ENCODE data around the gene CDH16. TPM values are rescaled to one million over a fixed set of nuclear protein-coding genes. Genes with fewer than 3 reads are reported as not detected.
"Not testable (repeated sequence)": the region's sequence is repeated elsewhere in the genome, so short reads cannot be mapped to it uniquely, and the experiment has no call there.

CDH16 gene
- total RNA-seq, 1 experiment from 2014 or later: not detected

DNA sequence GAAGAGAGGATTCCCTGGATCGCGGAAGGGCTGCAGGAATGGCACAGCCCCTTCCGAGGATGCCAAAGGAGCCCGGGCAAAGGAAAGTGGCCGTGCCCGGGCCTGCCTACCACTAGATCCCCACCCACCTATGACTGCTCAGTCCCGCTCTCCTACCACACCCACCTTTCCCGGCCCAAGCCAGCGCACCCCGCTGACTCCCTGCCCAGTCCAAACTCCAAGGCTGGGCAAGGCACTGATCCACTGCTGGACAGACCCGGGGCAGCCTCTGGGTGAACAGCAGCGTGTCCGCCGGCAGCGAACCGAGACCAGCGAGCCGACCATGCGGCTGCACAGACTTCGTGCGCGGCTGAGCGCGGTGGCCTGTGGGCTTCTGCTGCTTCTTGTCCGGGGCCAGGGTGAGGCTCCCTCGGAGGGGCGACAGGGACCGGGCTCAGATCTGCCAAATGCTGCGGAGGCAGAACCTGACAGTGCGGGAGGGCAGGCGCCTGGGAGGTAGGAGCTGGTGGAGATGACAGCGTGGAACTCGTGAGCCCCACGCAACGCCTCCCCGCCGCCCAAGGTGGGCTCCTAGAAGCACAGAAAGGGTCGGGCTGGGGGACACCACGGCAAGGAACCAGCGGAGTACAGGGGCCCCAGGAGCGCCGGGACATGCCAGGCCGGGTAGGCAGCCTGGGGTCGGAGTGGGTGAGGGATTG lies 16.8 kb upstream of the CDH16 start, which contains the start of gene CES2:
TSS of gene CES2 (plus strand) at position 203 of the 698 bp plus-strand sequence. CDS start at position 323, 120 bp downstream.
- DNase-seq: peak; percentile 63

DNA sequence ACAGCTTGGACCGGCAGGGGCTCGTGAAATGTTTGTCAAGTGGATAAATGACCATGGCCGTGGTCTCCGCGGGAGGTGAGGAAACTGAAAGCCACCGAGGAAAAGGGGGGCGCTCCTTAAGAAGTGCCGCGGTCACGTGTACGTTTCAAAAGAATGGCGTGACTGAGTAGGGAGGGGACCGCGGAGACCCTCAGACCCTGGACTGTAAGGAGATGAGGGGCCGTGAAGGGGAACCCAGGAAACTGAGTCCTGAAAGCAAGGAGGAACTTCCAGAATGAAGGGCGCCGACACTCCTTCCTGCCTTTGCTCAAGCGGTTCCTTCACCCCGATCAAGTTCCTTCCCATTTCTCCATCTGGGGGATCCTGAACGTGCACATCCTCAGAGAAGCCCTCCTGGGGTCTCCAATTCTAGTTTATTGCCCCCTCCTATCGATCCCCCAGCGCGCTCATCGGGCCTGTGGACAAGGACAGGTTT lies 16.2 kb upstream of the CDH16 start:
- H3K9me3 Mint-ChIP-seq (ENCODE audit: low read depth, unreplicated experiment); intact Hi-C loops (cut with micrococcal nuclease; ENCODE audit: unreplicated experiment); DNase-seq; CTCF ChIA-PET; H3K27me3 Mint-ChIP-seq (ENCODE audit: unreplicated experiment): not testable (repeated sequence)
- BruUV-seq (replicated peaks): TSS peak; percentile 36
- peaks cover 49% of the 10 kb centered on the region for H3K36me3 Mint-ChIP-seq (ENCODE audit: insufficient read depth, unreplicated experiment)
- H3K4me1 Mint-ChIP-seq (ENCODE audit: low read depth, unreplicated experiment): peaks cover 50% of the 10 kb centered on the region
- H3K4me3 Mint-ChIP-seq (ENCODE audit: low read depth, unreplicated experiment): peak overlapping the region; percentile 92
- peak overlapping the region; percentile 74 for H3K27ac Mint-ChIP-seq (ENCODE audit: unreplicated experiment)

More for the DNA sequence above, 16.8 kb upstream of the CDH16 start, which contains the start of gene CES2:
- no peaks in the 10 kb centered on the region for H3K27me3 Mint-ChIP-seq (ENCODE audit: unreplicated experiment)
- CTCF ChIA-PET: interaction anchor here (1.3 kb wide), 1 partner anchor 17 kb away, joined by 3 read pairs; the partner anchor contains the start of gene CDH16
- no TSS peak for BruUV-seq (replicated peaks)
- peak within 1 kb of the TSS; percentile 74 for H3K27ac Mint-ChIP-seq (ENCODE audit: unreplicated experiment)
- peak within 1 kb of the TSS; percentile 92 for H3K4me3 Mint-ChIP-seq (ENCODE audit: low read depth, unreplicated experiment)
- peaks cover 44% of the 10 kb centered on the region for H3K4me1 Mint-ChIP-seq (ENCODE audit: low read depth, unreplicated experiment)
- TF ChIP-seq, protein P1, sequence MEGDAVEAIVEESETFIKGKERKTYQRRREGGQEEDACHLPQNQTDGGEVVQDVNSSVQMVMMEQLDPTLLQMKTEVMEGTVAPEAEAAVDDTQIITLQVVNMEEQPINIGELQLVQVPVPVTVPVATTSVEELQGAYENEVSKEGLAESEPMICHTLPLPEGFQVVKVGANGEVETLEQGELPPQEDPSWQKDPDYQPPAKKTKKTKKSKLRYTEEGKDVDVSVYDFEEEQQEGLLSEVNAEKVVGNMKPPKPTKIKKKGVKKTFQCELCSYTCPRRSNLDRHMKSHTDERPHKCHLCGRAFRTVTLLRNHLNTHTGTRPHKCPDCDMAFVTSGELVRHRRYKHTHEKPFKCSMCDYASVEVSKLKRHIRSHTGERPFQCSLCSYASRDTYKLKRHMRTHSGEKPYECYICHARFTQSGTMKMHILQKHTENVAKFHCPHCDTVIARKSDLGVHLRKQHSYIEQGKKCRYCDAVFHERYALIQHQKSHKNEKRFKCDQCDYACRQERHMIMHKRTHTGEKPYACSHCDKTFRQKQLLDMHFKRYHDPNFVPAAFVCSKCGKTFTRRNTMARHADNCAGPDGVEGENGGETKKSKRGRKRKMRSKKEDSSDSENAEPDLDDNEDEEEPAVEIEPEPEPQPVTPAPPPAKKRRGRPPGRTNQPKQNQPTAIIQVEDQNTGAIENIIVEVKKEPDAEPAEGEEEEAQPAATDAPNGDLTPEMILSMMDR (IDR thresholded peaks at IDR 0.05; ENCODE audit: unreplicated experiment): no peak
- no peaks in the 10 kb centered on the region for H3K9me3 Mint-ChIP-seq (ENCODE audit: low read depth, unreplicated experiment)
- intact Hi-C loops (cut with micrococcal nuclease; ENCODE audit: unreplicated experiment): no loop called here
- H3K36me3 Mint-ChIP-seq (ENCODE audit: insufficient read depth, unreplicated experiment): peaks cover 45% of the 10 kb centered on the region

DNA sequence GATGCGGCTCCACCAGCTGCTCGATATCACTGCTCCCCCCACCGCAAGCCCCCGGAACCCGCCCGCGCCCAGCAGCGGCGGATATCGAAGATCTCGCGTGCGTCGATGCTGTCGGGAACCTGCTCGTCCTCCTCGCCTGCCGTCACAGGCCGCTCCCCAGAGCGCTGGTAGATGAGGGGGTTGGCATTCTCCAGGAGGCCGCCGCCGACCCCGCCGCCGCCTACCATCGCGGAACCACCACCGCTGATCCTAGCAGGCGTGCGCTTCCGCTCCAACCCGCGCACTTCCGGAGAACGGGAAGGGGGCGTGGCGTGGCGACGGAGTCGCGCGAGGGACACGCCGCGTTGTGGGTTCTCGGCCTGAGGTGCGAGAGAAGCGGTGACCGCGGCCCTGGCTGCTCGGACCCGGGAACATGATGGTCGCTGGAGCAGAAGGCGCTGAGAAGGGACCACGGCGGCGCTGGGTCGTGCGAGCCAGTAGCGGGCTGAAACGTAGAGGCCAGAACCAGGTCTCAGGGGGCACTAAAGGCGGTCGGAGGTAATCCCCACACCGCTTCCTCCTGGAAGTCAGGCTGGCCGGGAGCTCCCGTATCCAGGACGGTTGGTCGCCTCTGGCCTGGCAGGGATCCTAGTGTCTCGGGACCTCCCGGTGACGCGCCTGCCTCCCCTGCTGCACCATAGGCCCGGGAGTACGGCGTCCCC lies 15.6 kb upstream of the CDH16 start, which contains the start of gene CIAO2B:
TSS of gene CIAO2B (minus strand) at position 265 of the 701 bp plus-strand sequence. CDS start at position 227, 38 bp downstream.
- Mint-ChIP-seq H3K27me3 (ENCODE audit: unreplicated experiment) (no peaks in the 10 kb centered on the region), H3K36me3 (ENCODE audit: insufficient read depth, unreplicated experiment) (peaks cover 52% of the 10 kb centered on the region), H3K9me3 (ENCODE audit: low read depth, unreplicated experiment) (no peaks in the 10 kb centered on the region), H3K4me1 (ENCODE audit: low read depth, unreplicated experiment) (peaks cover 54% of the 10 kb centered on the region), H3K27ac (ENCODE audit: unreplicated experiment) (peak within 1 kb of the TSS; percentile 74), H3K4me3 (ENCODE audit: low read depth, unreplicated experiment) (peak within 1 kb of the TSS; percentile 92)
- TF ChIP-seq, protein P1 (IDR thresholded peaks at IDR 0.05; ENCODE audit: unreplicated experiment): no peak
- CTCF ChIA-PET: no interaction called here
- no TSS peak for BruUV-seq (replicated peaks)
- peak; percentile 94 for DNase-seq
- intact Hi-C loops (cut with micrococcal nuclease; ENCODE audit: unreplicated experiment): no loop called here

DNA sequence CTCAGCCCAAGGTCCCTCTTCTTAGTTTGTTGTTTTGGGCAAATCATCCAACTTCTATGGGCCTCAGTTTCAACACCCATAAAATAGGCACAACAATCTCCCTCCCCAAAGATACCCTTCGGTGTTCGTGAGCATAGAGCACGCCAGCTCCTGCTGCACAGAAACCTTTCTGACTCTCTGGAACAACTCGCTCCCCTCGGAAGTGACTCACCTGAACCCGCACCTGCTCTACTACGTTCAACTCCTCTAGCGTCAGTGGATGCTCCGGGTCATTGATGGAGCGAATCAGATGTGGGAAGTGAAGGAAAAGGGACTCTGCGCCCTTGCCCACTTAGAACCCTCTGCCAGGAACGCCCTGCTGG lies 15.1 kb upstream of the CDH16 start:
- Mint-ChIP-seq H3K4me1 (ENCODE audit: low read depth, unreplicated experiment) (peaks cover 55% of the 10 kb centered on the region), H3K4me3 (ENCODE audit: low read depth, unreplicated experiment) (peak overlapping the region; percentile 92), H3K36me3 (ENCODE audit: insufficient read depth, unreplicated experiment) (peaks cover 52% of the 10 kb centered on the region), H3K27me3 (ENCODE audit: unreplicated experiment) (no peaks in the 10 kb centered on the region), H3K9me3 (ENCODE audit: low read depth, unreplicated experiment) (no peaks in the 10 kb centered on the region), H3K27ac (ENCODE audit: unreplicated experiment) (peak overlapping the region; percentile 74)
- no peak for DNase-seq
- CTCF ChIA-PET: no interaction called here
- BruUV-seq (replicated peaks): TSS peak; percentile 75
- TF ChIP-seq, protein P1 (IDR thresholded peaks at IDR 0.05; ENCODE audit: unreplicated experiment): no peak
- intact Hi-C loops (cut with micrococcal nuclease; ENCODE audit: unreplicated experiment): no loop called here

All from Calu3 (cell line).